T follicular helper cell (primary cell): Measurements from ENCODE around the gene RBAK.
"Not testable (repeated sequence)": the region's sequence is repeated elsewhere in the genome, so short reads cannot be mapped to it uniquely, and the experiment has no call there.

Experiments used
- DNase-seq: peaks from one replicate; pipeline ENCODE4 v3.0.0-alpha.2; 2020; ENCODE audit warnings: low read depth

RBAK gene

DNA sequence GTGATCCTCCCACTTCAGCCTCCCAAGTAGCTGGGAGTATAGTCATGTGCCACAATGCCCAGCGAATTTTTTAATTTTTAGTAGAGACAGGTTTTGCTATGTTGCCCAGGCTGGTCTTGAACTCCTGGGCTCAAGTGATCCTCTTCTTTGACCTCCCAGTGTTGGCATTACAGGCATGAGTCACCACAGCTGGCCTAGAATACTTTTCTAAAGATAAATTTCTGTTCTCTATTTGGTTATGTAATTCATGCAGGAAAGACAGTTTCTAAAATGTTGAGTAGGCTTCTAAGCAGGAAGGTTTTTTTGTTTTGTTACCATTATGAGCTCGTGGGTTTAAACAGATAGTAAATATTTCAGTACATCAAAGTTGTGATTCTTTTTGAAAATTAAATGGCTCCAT, 5.0 kb downstream of the RBAK start:
- no peak for DNase-seq

DNA sequence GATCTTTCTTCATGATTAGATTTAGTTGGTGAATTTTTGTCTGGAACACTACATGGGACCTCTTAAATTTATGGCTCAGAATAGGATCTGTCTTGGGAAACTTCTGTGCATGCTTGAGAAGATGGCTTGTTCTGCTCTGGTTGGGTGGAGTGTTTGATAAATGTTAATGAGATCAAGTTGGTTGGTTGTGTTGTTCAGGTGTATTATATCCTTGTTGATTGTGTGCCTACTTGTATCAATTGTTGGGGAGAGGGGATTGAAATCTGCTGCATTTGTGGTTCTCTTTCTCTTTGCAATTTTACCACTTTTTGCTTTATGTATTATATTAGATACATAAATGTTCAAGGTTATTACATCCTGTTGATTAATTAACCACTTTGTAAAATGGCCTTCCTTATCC, 6.1 kb downstream of the RBAK start:
- DNase-seq, result not testable (repeated sequence)

- DNase-seq, result no peak
Measured at GRCh38 chr7:5053175-5053574, 7.5 kb downstream of the RBAK start.

- DNase-seq, result no peak
Measured at GRCh38 chr7:5063698-5064097, 18.0 kb downstream of the RBAK start.

- DNase-seq, result no peak
Measured at GRCh38 chr7:5064391-5065106, 18.9 kb downstream of the RBAK start.

DNA sequence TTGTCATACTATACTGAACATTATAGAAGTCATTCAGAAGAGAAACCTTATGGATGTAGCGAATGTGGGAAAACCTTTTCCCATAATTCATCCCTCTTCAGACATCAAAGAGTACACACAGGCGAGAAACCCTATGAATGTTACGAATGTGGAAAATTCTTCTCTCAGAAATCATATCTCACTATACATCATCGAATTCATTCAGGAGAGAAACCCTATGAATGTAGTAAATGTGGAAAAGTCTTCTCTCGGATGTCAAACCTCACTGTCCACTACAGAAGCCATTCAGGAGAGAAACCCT, 19.4 kb downstream of the RBAK start:
- no peak for DNase-seq

- DNase-seq, result no peak
Measured at GRCh38 chr7:5068521-5068920, 22.9 kb downstream of the RBAK start.

- DNase-seq, result no peak
Measured at GRCh38 chr7:5070206-5070605, 24.5 kb downstream of the RBAK start.

DNA sequence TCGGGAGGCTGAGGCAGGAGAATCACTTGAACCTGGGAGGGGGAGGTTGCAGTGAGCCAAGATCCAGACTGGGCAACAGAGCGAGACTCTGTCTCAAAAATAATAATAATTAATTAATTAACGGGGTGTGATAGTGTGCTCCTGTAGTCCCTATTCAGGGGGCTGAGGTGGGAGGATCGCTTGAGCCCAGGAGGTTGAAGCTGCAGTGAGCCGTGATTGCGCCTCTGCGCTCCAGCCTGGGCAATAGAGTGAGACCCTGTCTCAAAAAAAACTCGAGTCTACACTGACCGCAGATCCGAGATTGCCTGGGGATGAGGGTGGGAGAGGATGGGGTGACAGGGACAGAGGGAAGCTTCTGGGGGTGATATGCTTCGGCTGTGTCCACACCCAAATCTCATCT, 29.5 kb downstream of the RBAK start:
- DNase-seq, result not testable (repeated sequence)

DNA sequence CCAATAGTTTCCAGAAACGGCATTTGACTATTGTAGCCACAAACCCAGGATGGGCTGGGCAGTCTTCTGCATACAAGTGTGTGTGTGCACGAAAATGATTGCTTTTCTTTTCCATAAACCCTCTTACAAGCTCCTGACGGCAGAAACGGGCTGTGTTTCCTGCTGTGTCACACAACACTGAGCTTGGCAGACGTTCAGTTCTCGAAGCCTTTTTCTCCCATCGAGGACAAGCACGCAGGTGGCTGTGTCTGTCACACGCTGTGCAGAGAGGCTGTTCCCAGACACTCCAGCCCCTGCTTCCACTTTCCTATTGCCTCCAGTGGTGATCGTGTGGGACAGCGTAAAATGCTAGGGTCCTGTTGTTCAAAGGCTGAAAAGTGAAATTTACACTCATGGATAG, 32.1 kb downstream of the RBAK start:
- no peak for DNase-seq

DNA sequence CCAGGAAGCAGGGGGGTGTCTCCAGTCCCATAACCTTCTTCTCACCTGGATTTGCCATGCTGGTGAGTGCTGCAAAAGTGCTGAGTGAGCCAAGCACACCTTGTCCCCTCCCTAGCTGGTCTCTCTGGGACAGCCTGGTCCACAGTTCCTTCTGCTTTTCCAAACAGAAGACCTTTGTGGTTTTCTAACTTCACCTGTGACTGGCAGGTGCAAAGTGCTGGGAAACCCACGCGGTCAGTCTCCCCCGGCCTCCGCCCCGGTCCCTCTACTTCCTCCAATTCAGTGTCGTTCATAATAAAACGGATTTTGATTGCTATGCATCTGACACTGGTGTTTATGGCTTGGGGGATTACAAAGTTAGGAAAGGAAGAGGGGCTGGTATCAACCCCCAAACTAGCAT, 37.1 kb downstream of the RBAK start:
- DNase-seq, result no peak

DNA sequence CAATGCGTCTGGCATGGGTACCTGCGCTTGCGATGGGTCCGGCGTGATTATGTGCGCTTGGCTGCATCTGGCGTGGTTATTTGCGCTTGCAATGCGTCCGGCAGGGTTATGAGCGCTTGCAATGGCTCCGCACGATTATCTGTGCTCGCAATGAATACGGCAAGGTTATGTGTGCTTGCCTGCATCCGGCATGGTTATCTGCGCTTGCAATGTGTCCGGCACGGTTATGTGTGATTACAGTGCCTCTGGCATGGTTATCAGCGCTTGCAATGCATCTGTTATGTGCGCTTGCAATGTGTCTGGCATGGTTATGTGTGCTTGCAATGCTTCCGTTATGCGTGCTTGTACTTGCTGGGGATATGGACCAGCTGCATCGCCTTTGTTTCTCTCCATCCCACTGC, 37.7 kb downstream of the RBAK start:
- no peak for DNase-seq

GRCh38 chr7:5086256-5086655, 40.6 kb downstream of the RBAK start:
- no peak for DNase-seq

- not testable (repeated sequence) for DNase-seq
Measured at GRCh38 chr7:5088228-5088833, 42.7 kb downstream of the RBAK start.

GRCh38 chr7:5088906-5089305, 43.2 kb downstream of the RBAK start:
- DNase-seq, result no peak

- no peak for DNase-seq
Measured at GRCh38 chr7:5093948-5094347, 48.3 kb downstream of the RBAK start.

- no peak for DNase-seq
Measured at GRCh38 chr7:5094641-5095040, 49.0 kb downstream of the RBAK start.

- DNase-seq, result no peak
Measured at GRCh38 chr7:5116359-5116758, 70.7 kb downstream of the RBAK start.

DNA sequence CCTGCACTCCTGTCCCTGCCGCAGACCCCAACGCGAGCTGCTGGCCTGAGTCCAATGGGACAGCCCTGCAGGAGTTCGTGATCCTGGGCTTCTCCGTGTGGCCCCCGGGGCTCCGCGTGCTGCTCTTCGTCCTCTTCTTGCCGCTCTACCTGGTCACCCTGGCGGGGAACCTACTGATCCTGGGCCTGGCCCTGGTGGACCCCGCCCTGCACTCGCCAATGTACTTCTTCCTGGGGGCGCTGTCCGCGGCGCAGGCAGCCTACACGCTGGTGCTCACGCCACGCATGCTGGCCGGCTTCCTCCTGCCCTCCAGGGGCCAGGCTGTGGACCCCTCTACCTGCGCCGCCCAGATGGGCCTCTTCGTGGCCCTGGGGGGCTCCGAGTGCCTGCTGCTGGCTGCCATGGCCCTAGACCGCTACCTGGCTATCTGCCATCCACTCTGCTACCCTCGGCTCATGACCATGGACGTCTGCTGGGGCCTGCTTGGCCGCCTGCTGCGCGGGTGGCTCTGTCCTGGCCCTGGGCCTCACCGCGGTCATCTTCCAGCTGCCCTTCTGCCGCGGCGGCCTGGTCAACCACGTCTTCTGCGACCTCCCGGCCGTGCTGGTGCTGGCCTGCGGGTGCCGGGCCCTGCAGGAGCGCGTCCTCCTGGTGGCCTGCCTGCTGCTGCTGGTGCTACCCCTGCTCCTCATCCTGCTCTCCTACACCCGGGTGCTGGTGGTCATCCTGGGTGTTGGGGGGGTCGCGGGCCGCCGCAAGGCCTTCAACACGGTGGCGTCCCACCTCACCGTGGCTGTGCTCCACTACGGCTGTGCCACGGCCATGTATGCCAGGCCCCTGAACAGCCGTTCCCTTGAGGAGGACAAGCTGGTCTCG, 71.7 kb downstream of the RBAK start:
- DNase-seq, result no peak
